Endothelial cell of umbilical vein (primary cell): ENCODE results near the gene SH3PXD2A. TPM values are rescaled to one million over a fixed set of nuclear protein-coding genes. Genes with fewer than 3 reads are reported as not detected.

ENCODE experiments used
- BruUV-seq: library from RNA; stranded (reverse); fragments of 400-500 nt; replicated peaks from 2 replicates; lab custom pipeline; 2021; lab: Mats Ljungman, UMichigan
- CTCF ChIA-PET: fragments of 300-600, 350-600 bp; sonication (Branson Sonifier 250); formaldehyde crosslinking; loops from one replicate; lab custom pipeline; 2021; ENCODE audit warnings: antibody characterized with exemption, inconsistent platforms; lab: Charles Lee
- POLR2A ChIA-PET: fragments of 300-600, 350-600 bp; sonication (Branson Sonifier 250); formaldehyde crosslinking; loops from one replicate; lab custom pipeline; 2021; ENCODE audit warnings: antibody characterized with exemption, inconsistent platforms; lab: Charles Lee
- DNase-seq: peaks from one replicate; pipeline ENCODE4 v3.0.0-alpha.2; 2011; ENCODE audit warnings: low read depth, low spot score
- FAIRE-seq: peaks from 2 replicates; lab custom pipeline; 2011; peaks lifted over from hg19 to GRCh38; lab: Jason Lieb, UNC
- H2AFZ ChIP-seq: 2 replicates; pipeline ENCODE4 v1.6.0; 2012; ENCODE audit warnings: low read depth, low read length, control low read depth, inconsistent platforms
- H3K27ac ChIP-seq: 2 replicates; pipeline ENCODE4 v1.5.1; 2011; ENCODE audit warnings: low read depth, mild to moderate bottlenecking, control low read depth, low read length, moderate library complexity; ENCODE audit not compliant: insufficient read depth
- H3K27me3 ChIP-seq, 2 experiments: 2 replicates each; pipeline versions ENCODE4 v1.6.0 to v1.6.1; 2011; ENCODE audit warnings: low read length in 2 of 2, mixed read lengths in 1 of 2; ENCODE audit not compliant: control insufficient read depth in 2 of 2, insufficient read depth in 2 of 2
- H3K36me3 ChIP-seq, 2 experiments: 2 replicates in 1 of 2; 3 replicates in 1 of 2; pipeline ENCODE4 v1.5.1; 2011; ENCODE audit warnings: low read length in 2 of 2, mild to moderate bottlenecking in 1 of 2, moderate library complexity in 1 of 2; ENCODE audit not compliant: control insufficient read depth in 2 of 2, insufficient read depth in 2 of 2; ENCODE audit errors: extremely low read depth in 1 of 2
- H3K4me1 ChIP-seq: 3 replicates; pipeline ENCODE4 v1.5.1; 2011; ENCODE audit warnings: mild to moderate bottlenecking, low read length; ENCODE audit not compliant: control insufficient read depth, insufficient read depth; ENCODE audit errors: extremely low read depth
- H3K4me2 ChIP-seq: 2 replicates; pipeline ENCODE4 v1.6.1; 2011; ENCODE audit warnings: low read length, control low read depth, mixed read lengths; ENCODE audit not compliant: insufficient read depth
- H3K4me3 ChIP-seq, 3 experiments: fragments of 200-600 bp in 1 of 3; sonication (generic), shearing (Covaris generic) in 1 of 3; replicated peaks in 1 of 3; 2 replicates each; pipeline ENCODE4 v1.5.1; 2011 to 2016; ENCODE audit warnings: control low read depth in 3 of 3, low read length in 3 of 3, mild to moderate bottlenecking in 2 of 3, inconsistent platforms in 1 of 3, low read depth in 1 of 3, moderate library complexity in 1 of 3; ENCODE audit not compliant: insufficient read depth in 1 of 3
- H3K79me2 ChIP-seq: 2 replicates; pipeline ENCODE4 v1.6.0; 2012; ENCODE audit warnings: low read length, inconsistent platforms; ENCODE audit not compliant: control insufficient read depth, insufficient read depth
- H3K9ac ChIP-seq: replicated peaks from 2 replicates; pipeline ENCODE3; 2011; ENCODE audit warnings: low read length, control low read depth; ENCODE audit not compliant: insufficient read depth; ENCODE audit errors: extremely low read depth
- H3K9me1 ChIP-seq: replicated peaks from 3 replicates; pipeline ENCODE4 v1.6.0; 2011; ENCODE audit warnings: mild to moderate bottlenecking, low read length; ENCODE audit not compliant: control insufficient read depth, insufficient read depth; ENCODE audit errors: extremely low read depth
- H3K9me3 ChIP-seq: replicated peaks from 2 replicates; pipeline ENCODE4 v1.5.1; 2012; ENCODE audit warnings: low read length, inconsistent platforms; ENCODE audit not compliant: control insufficient read depth, insufficient read depth
- H4K20me1 ChIP-seq: replicated peaks from 2 replicates; pipeline ENCODE3; 2011; ENCODE audit warnings: mild to moderate bottlenecking, low read length; ENCODE audit not compliant: control insufficient read depth, insufficient read depth; ENCODE audit errors: extremely low read depth
- CTCF ChIP-seq, 2 donors: IDR thresholded peaks; 1 replicate in 1 of 2; 2 replicates in 1 of 2; pipeline ENCODE4 v1.5.1; 2011; ENCODE audit warnings: low read length in 2 of 2, mild to moderate bottlenecking in 2 of 2, moderate library complexity in 2 of 2, control low read depth in 1 of 2, inconsistent platforms in 1 of 2, low read depth in 1 of 2; ENCODE audit not compliant: insufficient read depth in 1 of 2; ENCODE audit errors: extremely low read depth in 1 of 2
- EZH2 ChIP-seq: IDR thresholded peaks from 2 replicates; pipeline ENCODE4 v1.6.1; 2012; ENCODE audit warnings: borderline replicate concordance, low read depth, mild to moderate bottlenecking, moderate library complexity, low read length, inconsistent platforms; ENCODE audit not compliant: severe bottlenecking
- FOS ChIP-seq: IDR thresholded peaks from 2 replicates; pipeline ENCODE4 v1.6.1; 2011; ENCODE audit warnings: mild to moderate bottlenecking, low read length, moderate library complexity, borderline replicate concordance; ENCODE audit not compliant: insufficient read depth
- GATA2 ChIP-seq: IDR thresholded peaks from 2 replicates; pipeline ENCODE4 v1.7.0; 2011; ENCODE audit warnings: low read depth, mild to moderate bottlenecking, moderate library complexity, mixed read lengths, low read length; ENCODE audit not compliant: insufficient read length, insufficient read depth
- JUN ChIP-seq: IDR thresholded peaks from 2 replicates; pipeline ENCODE4 v1.6.1; 2011; ENCODE audit warnings: borderline replicate concordance, low read depth; ENCODE audit not compliant: insufficient read length, insufficient read depth
- MAX ChIP-seq: IDR thresholded peaks from 2 replicates; pipeline ENCODE4 v1.6.1; 2011; ENCODE audit not compliant: insufficient read depth, insufficient read length
- MYC ChIP-seq: IDR thresholded peaks from one replicate; pipeline ENCODE4 v1.6.1; 2011; ENCODE audit warnings: mild to moderate bottlenecking, low read depth, low read length
- POLR2A ChIP-seq: IDR thresholded peaks from 2 replicates; pipeline ENCODE4 v1.6.1; 2012; ENCODE audit warnings: low read depth, mild to moderate bottlenecking, control low read depth, low read length
- POLR2AphosphoS5 ChIP-seq: IDR thresholded peaks from 2 replicates; pipeline ENCODE4 v1.6.1; 2012; ENCODE audit warnings: low read depth, mild to moderate bottlenecking, control low read depth, low read length, moderate library complexity; ENCODE audit not compliant: insufficient read depth
- dilution Hi-C: fragments of 300-500 bp; cut with MboI; formaldehyde crosslinking; loops from one replicate; pipeline ENCODE4 v1.15.0; 2019; ENCODE audit warnings: low sequenced_read_pairs; ENCODE audit not compliant: extremely low pct_ligation_motif_present
- intact Hi-C: fragments of 100-400 bp; cut with micrococcal nuclease; formaldehyde crosslinking; loops from one replicate; pipeline ENCODE4 v1.10.0; 2022
- polyA plus RNA-seq, 4 experiments: library from polyadenylated mRNA; depleted of rRNA in 3 of 4; stranded (reverse) in 3 of 4; unstranded in 1 of 4; fragments of >200 nt; gene quantifications; 2 replicates each; pipeline versions ENCODE4 v1.2.1 to v1.2.3, GENCODE V29; 2011 to 2012; ENCODE audit warnings: missing spikeins in 1 of 4
- total RNA-seq: library from RNA; stranded (reverse); gene quantifications from 2 replicates; pipeline ENCODE4 v1.2.3, GENCODE V29; 2021

The SH3PXD2A gene
- total and polyA plus RNA-seq, 2 donors (not counting 3 experiments of a cell fraction or from before 2014, with no cell fraction given) = 1.4 to 5.1 TPM

GRCh38 chr10:103711351-103711994 lies 143.9 kb downstream of the SH3PXD2A start:
- H3K27ac ChIP-seq = no peak overlapping the region
- no peaks in the 10 kb centered on the region for H3K79me2 ChIP-seq
- ChIA-PET POLR2A (interaction anchor here (0.6 kb wide), 1 partner anchor 88 kb away, joined by 3 read pairs; no protein-coding TSS in a partner anchor), CTCF (interaction anchor here (1.0 to 6.1 kb wide), 14 partner anchors 9 to 175 kb away, joined by 3 to 114 read pairs (median 9); partner anchors contain the start of gene SH3PXD2A)
- H2AFZ ChIP-seq = no peak overlapping the region
- no peak for FAIRE-seq
- dilution Hi-C loops = loop anchor here (25.0 kb wide), 1 partner anchor 151 kb away; the partner anchor contains the start of gene SH3PXD2A
- H3K27me3 ChIP-seq = no peaks in the 10 kb centered on the region
- intact Hi-C loops = no loop called here
- TF ChIP-seq CTCF (IDR thresholded peaks at IDR 0.05; ENCODE audit: extremely low read depth in 1 of 2, insufficient read depth in 1 of 2, low read depth in 1 of 2, low read length in 2 of 2) (peak; percentile 14 to 16), FOS (no peak)
- no peaks in the 10 kb centered on the region for H3K36me3 ChIP-seq
- H3K9me3 ChIP-seq = no peaks in the 10 kb centered on the region
- BruUV-seq = no TSS peak
- H3K4me1 ChIP-seq = peaks cover 2% of the 10 kb centered on the region
- H4K20me1 ChIP-seq = no peaks in the 10 kb centered on the region
- no peaks in the 10 kb centered on the region for H3K9me1 ChIP-seq
- no peak overlapping the region for H3K4me3 ChIP-seq
- no peak for DNase-seq
- H3K4me2 ChIP-seq = no peak overlapping the region
- no peak overlapping the region for H3K9ac ChIP-seq

GRCh38 chr10:103710490-103710889 lies 144.9 kb downstream of the SH3PXD2A start:
- no peak overlapping the region for H3K4me2 ChIP-seq
- H3K36me3 ChIP-seq = no peaks in the 10 kb centered on the region
- DNase-seq (no peak), FAIRE-seq (no peak)
- intact Hi-C loops (no loop called here), dilution Hi-C loops (loop anchor here (25.0 kb wide), 1 partner anchor 152 kb away; the partner anchor contains the start of gene SH3PXD2A)
- H3K9me3 ChIP-seq = no peaks in the 10 kb centered on the region
- no peak overlapping the region for H2AFZ ChIP-seq
- no peak overlapping the region for H3K9ac ChIP-seq
- POLR2A ChIA-PET = no interaction called here
- TF ChIP-seq POLR2AphosphoS5 = no peak
- TF ChIP-seq JUN = no peak
- no peak for TF ChIP-seq GATA2
- no peak for TF ChIP-seq EZH2
- TF ChIP-seq CTCF (IDR thresholded peaks at IDR 0.05; ENCODE audit: extremely low read depth in 1 of 2, insufficient read depth in 1 of 2, low read depth in 1 of 2, low read length in 2 of 2) = no peak
- TF ChIP-seq POLR2A = no peak
- no peak for TF ChIP-seq MAX
- no peak for TF ChIP-seq MYC
- no peak for TF ChIP-seq FOS
- CTCF ChIA-PET = interaction anchor here (0.5 to 6.1 kb wide), 7 partner anchors 9 to 176 kb away, joined by 4 to 114 read pairs (median 11); partner anchors contain the start of gene SH3PXD2A
- peaks cover 2% of the 10 kb centered on the region for H3K4me1 ChIP-seq
- H3K27me3 ChIP-seq = no peaks in the 10 kb centered on the region
- no peaks in the 10 kb centered on the region for H3K9me1 ChIP-seq
- no peak overlapping the region for H3K27ac ChIP-seq
- no peak overlapping the region for H3K4me3 ChIP-seq
- no peaks in the 10 kb centered on the region for H3K79me2 ChIP-seq
- BruUV-seq = no TSS peak
- no peaks in the 10 kb centered on the region for H4K20me1 ChIP-seq
